HepG2 (cell line): ENCODE data around the gene ZPR1. TPM values are rescaled to one million over a fixed set of nuclear protein-coding genes. Genes with fewer than 3 reads are reported as not detected.

Experiments
- BRD4 ChIP-seq: sonication (generic); formaldehyde crosslinking; IDR thresholded peaks from 2 replicates; pipeline ENCODE4 v1.4.0; 2020; ENCODE audit warnings: missing genetic modification reagents
- CREBL2 ChIP-seq: sonication (generic); formaldehyde crosslinking; IDR thresholded peaks from 2 replicates; pipeline ENCODE4 v1.8.1; 2023; ENCODE audit warnings: missing genetic modification reagents, mild to moderate bottlenecking, borderline replicate concordance
- HINFP ChIP-seq: sonication (generic); formaldehyde crosslinking; IDR thresholded peaks from 2 replicates; pipeline ENCODE4 v1.4.0; 2020; ENCODE audit warnings: low read depth, mild to moderate bottlenecking, missing genetic modification reagents
- HNRNPK ChIP-seq: fragments of 200-400 bp; formaldehyde crosslinking; IDR thresholded peaks from 2 replicates; pipeline ENCODE4 v1.6.1; 2018; ENCODE audit warnings: low read length, low read depth, moderate library complexity, mild to moderate bottlenecking; ENCODE audit not compliant: poor library complexity, severe bottlenecking
- NCOA1 ChIP-seq: sonication (generic); formaldehyde crosslinking; IDR thresholded peaks from 2 replicates; pipeline ENCODE4 v1.9.0; 2021; ENCODE audit warnings: missing genetic modification reagents
- NFKB2 ChIP-seq: sonication (generic); formaldehyde crosslinking; IDR thresholded peaks from 2 replicates; pipeline ENCODE4 v1.4.0; 2020; ENCODE audit warnings: missing genetic modification reagents, borderline replicate concordance
- NR1H2 ChIP-seq: sonication (generic); formaldehyde crosslinking; IDR thresholded peaks from 2 replicates; pipeline ENCODE4 v1.8.1; 2022; ENCODE audit warnings: low read depth, missing genetic modification reagents, borderline replicate concordance
- ONECUT2 ChIP-seq: sonication (generic); formaldehyde crosslinking; IDR thresholded peaks from 2 replicates; pipeline ENCODE4 v1.4.0; 2020; ENCODE audit warnings: missing genetic modification reagents
- PRDM10 ChIP-seq: sonication (generic); formaldehyde crosslinking; IDR thresholded peaks from 2 replicates; pipeline ENCODE4 v1.4.0; 2020; ENCODE audit warnings: low read depth, missing genetic modification reagents
- RFXAP ChIP-seq: sonication (generic); formaldehyde crosslinking; IDR thresholded peaks from 2 replicates; pipeline ENCODE4 v1.4.0; 2020; ENCODE audit warnings: missing genetic modification reagents, borderline replicate concordance
- SRSF4 ChIP-seq: fragments of 200-400 bp; formaldehyde crosslinking; IDR thresholded peaks from one replicate; pipeline ENCODE4 v1.6.1; 2018; ENCODE audit warnings: mild to moderate bottlenecking, low read depth, low read length, moderate library complexity; ENCODE audit not compliant: poor library complexity, severe bottlenecking
- ZFP91 ChIP-seq: sonication (generic); formaldehyde crosslinking; IDR thresholded peaks from 2 replicates; pipeline ENCODE4 v1.9.0; 2022; ENCODE audit warnings: missing genetic modification reagents, mild to moderate bottlenecking, borderline replicate concordance
- ZGPAT ChIP-seq: IDR thresholded peaks from 2 replicates; pipeline ENCODE4 v1.6.1; 2016; ENCODE audit warnings: mild to moderate bottlenecking
- ZNF121 ChIP-seq: sonication (generic); formaldehyde crosslinking; IDR thresholded peaks from 2 replicates; pipeline ENCODE4 v1.5.0; 2020; ENCODE audit warnings: mild to moderate bottlenecking, missing genetic modification reagents
- ZNF577 ChIP-seq: sonication (generic); formaldehyde crosslinking; IDR thresholded peaks from 2 replicates; pipeline ENCODE4 v1.4.0; 2020; ENCODE audit warnings: mild to moderate bottlenecking, low read depth, missing genetic modification reagents, borderline replicate concordance
- ZNF615 ChIP-seq: sonication (generic); formaldehyde crosslinking; IDR thresholded peaks from 2 replicates; pipeline ENCODE4 v1.5.0; 2020; ENCODE audit warnings: mild to moderate bottlenecking, missing genetic modification reagents, borderline replicate concordance
- ZNF616 ChIP-seq: sonication (generic); formaldehyde crosslinking; IDR thresholded peaks from 2 replicates; pipeline ENCODE4 v1.5.0; 2020; ENCODE audit warnings: low read depth, mild to moderate bottlenecking, missing genetic modification reagents
- ZNF788 ChIP-seq: sonication (generic); formaldehyde crosslinking; IDR thresholded peaks from 2 replicates; pipeline ENCODE4 v1.5.0; 2020; ENCODE audit warnings: mild to moderate bottlenecking, missing genetic modification reagents, borderline replicate concordance
- ZSCAN21 ChIP-seq: sonication (generic); formaldehyde crosslinking; IDR thresholded peaks from 2 replicates; pipeline ENCODE4 v1.8.0; 2022; ENCODE audit warnings: mild to moderate bottlenecking, missing genetic modification reagents, moderate library complexity, borderline replicate concordance
- ZZZ3 ChIP-seq: sonication (generic); formaldehyde crosslinking; IDR thresholded peaks from 2 replicates; pipeline ENCODE4 v1.4.0; 2020; ENCODE audit warnings: missing genetic modification reagents, mild to moderate bottlenecking, borderline replicate concordance
- polyA plus RNA-seq, 8 experiments: library from polyadenylated mRNA; depleted of rRNA in 3 of 8; stranded (reverse) in 7 of 8; unstranded in 1 of 8; fragments of >200 nt; fragmentation: Illumina TruSeq in 4 of 8; extraction: Trizol in 4 of 8; gene quantifications; 2 replicates each; pipeline versions ENCODE4 v1.2.1 to v1.2.3, GENCODE V29; 2011 to 2016; ENCODE audit warnings: low read depth in 4 of 8, missing spikeins in 1 of 8, mixed read lengths in 1 of 8; ENCODE audit not compliant: insufficient read depth in 1 of 8
- total RNA-seq, 5 experiments: library from RNA; depleted of rRNA; stranded (reverse); fragments of >200 nt; fragmentation: Illumina TruSeq; extraction: Trizol; gene quantifications; 2 replicates each; pipeline ENCODE4 v1.2.3, GENCODE V29; 2016; ENCODE audit warnings: low read depth in 1 of 5

The ZPR1 gene
- total and polyA plus RNA-seq, 2 of the 13 experiments (the other 11 are each of a cell fraction or from before 2014, with no cell fraction given) = 40.0 to 79.3 TPM

GRCh38 chr11:116807601-116808261, 19.9 kb upstream of the ZPR1 start (continued):
- peak; percentile 89; the same call in 1 of the 2 replicates for TF ChIP-seq HINFP (CRISPR knock-in tag)
- TF ChIP-seq BRD4 = 0 out of 2 replicates have a peak, but pooled peaks have one; percentile 15
- TF ChIP-seq ZFP91 (CRISPR knock-in tag) = 0 out of 2 replicates have a peak, but pooled peaks have one; percentile 11
- TF ChIP-seq ZZZ3 = 0 out of 2 replicates have a peak, but pooled peaks have one; percentile 7
- no peak for TF ChIP-seq ZNF121 (CRISPR knock-in tag)
- no peak for TF ChIP-seq ZGPAT (CRISPR knock-in tag)
- no peak for TF ChIP-seq ZNF577
- TF ChIP-seq SRSF4 = no peak
- TF ChIP-seq RFXAP (CRISPR knock-in tag) = no peak
- TF ChIP-seq NFKB2 (CRISPR knock-in tag) = 0 out of 2 replicates have a peak, but pooled peaks have one; percentile 51
- TF ChIP-seq ZSCAN21 (CRISPR knock-in tag) = no peak
- peak; percentile 65; the same call in 1 of the 2 replicates for TF ChIP-seq NR1H2 (CRISPR knock-in tag)
- TF ChIP-seq HNRNPK = no peak
- TF ChIP-seq ZNF788 = no peak
- no peak for TF ChIP-seq CREBL2 (CRISPR knock-in tag)
- no peak for TF ChIP-seq NCOA1 (CRISPR knock-in tag)
- peak; percentile 77; the same call in 1 of the 2 replicates for TF ChIP-seq ZNF616 (CRISPR knock-in tag)
- TF ChIP-seq PRDM10 = no peak
- TF ChIP-seq ONECUT2 = no peak
- TF ChIP-seq ZNF615 (CRISPR knock-in tag) = 0 out of 2 replicates have a peak, but pooled peaks have one; percentile 15
